ENCODE results near the gene PAFAH1B1. TPM values are rescaled to one million over a fixed set of nuclear protein-coding genes. Genes with fewer than 3 reads are reported as not detected.

The PAFAH1B1 gene
- total RNA-seq, 1 experiment from 2014 or later: 49.1 TPM

GRCh38 chr17:2593821-2594721 lies 617 bp downstream of the PAFAH1B1 start:
- DNase-seq: peak; percentile 51
- intact Hi-C loops (cut with micrococcal nuclease): loop anchor here (5.0 to 10.0 kb wide), 2 partner anchors 61 to 82 kb away; partner anchors contain the start of gene METTL16
- Histone ChIP-seq H3K27me3 (ENCODE audit: low read length) (no peaks in the 10 kb centered on the region), H3K9ac (ENCODE audit: low read length) (peak overlapping the region; percentile 97), H3F3A (ENCODE audit: low read length, unreplicated experiment) (no peaks in the 10 kb centered on the region), H3K4me1 (ENCODE audit: insufficient read depth, low read length) (peaks cover 27% of the 10 kb centered on the region), H4K20me1 (ENCODE audit: low read length) (peaks cover 39% of the 10 kb centered on the region), H3K27ac (ENCODE audit: low read length) (peak overlapping the region; percentile 90), H2AFZ (ENCODE audit: low read length) (peak overlapping the region; percentile 61), H3K79me2 (ENCODE audit: low read length) (peaks cover 53% of the 10 kb centered on the region), H3K9me3 (ENCODE audit: low read length) (no peaks in the 10 kb centered on the region), H3K9me2 (replicated peaks; ENCODE audit: low read length) (no peaks in the 10 kb centered on the region), H3K36me3 (ENCODE audit: low read depth, low read length) (no peaks in the 10 kb centered on the region), H3K4me3 (ENCODE audit: low read length) (peak overlapping the region; percentile 99), H3K4me2 (ENCODE audit: low read length) (peak overlapping the region; percentile 90)
- TF ChIP-seq EZH2 (IDR thresholded peaks at IDR 0.05; ENCODE audit: low read length, unreplicated experiment): no peak
- no peak for TF ChIP-seq EZH2phosphoT487 (IDR thresholded peaks at IDR 0.05; ENCODE audit: borderline replicate concordance, low read length)
- no peak for TF ChIP-seq CTCF (conservative IDR thresholded peaks at IDR 0.05; ENCODE audit: low read depth, low read length)
- BruUV-seq (replicated peaks): no TSS peak
- ChIA-PET POLR2A (ENCODE audit: unreplicated experiment) (interaction anchor here (0.5 to 0.7 kb wide), 4 partner anchors 18 to 160 kb away, joined by 3 to 12 read pairs (median 8); no protein-coding TSS in a partner anchor), CTCF (interaction anchor here (0.6 kb wide), 1 partner anchor 75 kb away, joined by 3 read pairs; no protein-coding TSS in a partner anchor)
- ATAC-seq: peak; percentile 42

- ChIA-PET POLR2A (ENCODE audit: unreplicated experiment) (no interaction called here), CTCF (no interaction called here)
- no peak for ATAC-seq
- Histone ChIP-seq H3K36me3 (ENCODE audit: low read depth, low read length) (no peaks in the 10 kb centered on the region), H3K4me2 (ENCODE audit: low read length) (peak overlapping the region; percentile 90), H4K20me1 (ENCODE audit: low read length) (peaks cover 45% of the 10 kb centered on the region), H3K9me3 (ENCODE audit: low read length) (no peaks in the 10 kb centered on the region), H3K4me3 (ENCODE audit: low read length) (peak overlapping the region; percentile 99), H3K79me2 (ENCODE audit: low read length) (peaks cover 62% of the 10 kb centered on the region), H3F3A (ENCODE audit: low read length, unreplicated experiment) (no peaks in the 10 kb centered on the region), H3K9ac (ENCODE audit: low read length) (peak overlapping the region; percentile 97), H2AFZ (ENCODE audit: low read length) (no peak overlapping the region), H3K27ac (ENCODE audit: low read length) (peak overlapping the region; percentile 90), H3K9me2 (replicated peaks; ENCODE audit: low read length) (no peaks in the 10 kb centered on the region), H3K4me1 (ENCODE audit: insufficient read depth, low read length) (peaks cover 28% of the 10 kb centered on the region), H3K27me3 (ENCODE audit: low read length) (no peaks in the 10 kb centered on the region)
- TSS peak; percentile 49 for BruUV-seq (replicated peaks)
- no peak for TF ChIP-seq EZH2 (IDR thresholded peaks at IDR 0.05; ENCODE audit: low read length, unreplicated experiment)
- no peak for TF ChIP-seq CTCF (conservative IDR thresholded peaks at IDR 0.05; ENCODE audit: low read depth, low read length)
- no peak for TF ChIP-seq EZH2phosphoT487 (IDR thresholded peaks at IDR 0.05; ENCODE audit: borderline replicate concordance, low read length)
- intact Hi-C loops (cut with micrococcal nuclease): loop anchor here (5.0 to 10.0 kb wide), 3 partner anchors 37 to 83 kb away; partner anchors contain the start of gene METTL16
- no peak for DNase-seq
These were observed 1.5 kb downstream of the PAFAH1B1 start for GRCh38 chr17:2594722-2595599.

Measured in PC-3 (cell line).